GM18873 (cell line): ENCODE data around the gene NTRK2.

ENCODE experiments used
- ATAC-seq: cut with Tn5 transposase; IDR thresholded peaks from one replicate; pipeline ENCODE4 v1.9.1; 2021; ENCODE audit warnings: mild to moderate bottlenecking, moderate library complexity, moderate number of reproducible peaks; ENCODE audit not compliant: unreplicated experiment, low FRiP score

NTRK2 gene

GRCh38 chr9:84811751-84812074 lies 142.2 kb downstream of the NTRK2 start:
- no peak for ATAC-seq

GRCh38 chr9:84812355-84812754 lies 142.8 kb downstream of the NTRK2 start:
- ATAC-seq = no peak

GRCh38 chr9:84812847-84813246 lies 143.3 kb downstream of the NTRK2 start:
- no peak for ATAC-seq

GRCh38 chr9:84815554-84815953 lies 146.0 kb downstream of the NTRK2 start:
- no peak for ATAC-seq

- no peak for ATAC-seq
These were observed 147.5 kb downstream of the NTRK2 start for GRCh38 chr9:84817038-84817437.

- no peak for ATAC-seq
These were observed 149.3 kb downstream of the NTRK2 start for GRCh38 chr9:84818791-84819190.

- ATAC-seq = no peak
These were observed 150.0 kb downstream of the NTRK2 start for GRCh38 chr9:84819491-84819991.

GRCh38 chr9:84821431-84821830 lies 151.9 kb downstream of the NTRK2 start:
- no peak for ATAC-seq

GRCh38 chr9:84822589-84823233 lies 153.2 kb downstream of the NTRK2 start:
- ATAC-seq = no peak

- no peak for ATAC-seq
These were observed 154.1 kb downstream of the NTRK2 start for GRCh38 chr9:84823421-84824271.

GRCh38 chr9:84827216-84827765 lies 157.8 kb downstream of the NTRK2 start:
- no peak for ATAC-seq

GRCh38 chr9:84828046-84828445 lies 158.5 kb downstream of the NTRK2 start:
- ATAC-seq = no peak

GRCh38 chr9:84829471-84829870 lies 159.9 kb downstream of the NTRK2 start:
- no peak for ATAC-seq

GRCh38 chr9:84829997-84830696 lies 160.6 kb downstream of the NTRK2 start:
- no peak for ATAC-seq

GRCh38 chr9:84831377-84831776 lies 161.8 kb downstream of the NTRK2 start:
- no peak for ATAC-seq

GRCh38 chr9:84832453-84832852 lies 162.9 kb downstream of the NTRK2 start:
- no peak for ATAC-seq

- no peak for ATAC-seq
These were observed 164.9 kb downstream of the NTRK2 start for GRCh38 chr9:84834426-84834825.

GRCh38 chr9:84835745-84836144 lies 166.2 kb downstream of the NTRK2 start:
- ATAC-seq = no peak

- ATAC-seq = no peak
These were observed 169.3 kb downstream of the NTRK2 start for GRCh38 chr9:84838879-84839278.

GRCh38 chr9:84839541-84839940 lies 170.0 kb downstream of the NTRK2 start:
- no peak for ATAC-seq

- ATAC-seq = no peak
These were observed 172.4 kb downstream of the NTRK2 start for GRCh38 chr9:84841931-84842330.
